HG03432 (cell line): ENCODE measurements around the gene TRPC4AP.
"Not testable (repeated sequence)": the region's sequence is repeated elsewhere in the genome, so short reads cannot be mapped to it uniquely, and the experiment has no call there.

Experiments used
- ATAC-seq: cut with Tn5 transposase; IDR thresholded peaks from one replicate; pipeline ENCODE4 v1.9.1; 2021; ENCODE audit warnings: mild to moderate bottlenecking, moderate library complexity; ENCODE audit not compliant: unreplicated experiment

Gene TRPC4AP

GRCh38 chr20:35060168-35060567 is 32.4 kb downstream of the TRPC4AP start:
- ATAC-seq, result no peak

- ATAC-seq, result no peak
Observed at GRCh38 chr20:35059612-35060011, 33.0 kb downstream of the TRPC4AP start.

GRCh38 chr20:35059110-35059509 is 33.5 kb downstream of the TRPC4AP start:
- no peak for ATAC-seq

GRCh38 chr20:35055445-35056276 is 36.9 kb downstream of the TRPC4AP start:
- ATAC-seq, result no peak

- no peak for ATAC-seq
Observed at GRCh38 chr20:35054814-35055213, 37.8 kb downstream of the TRPC4AP start.

- ATAC-seq, result not testable (repeated sequence)
Observed at GRCh38 chr20:35052616-35053015, 40.0 kb downstream of the TRPC4AP start.

GRCh38 chr20:35049776-35050352 is 42.7 kb downstream of the TRPC4AP start:
- no peak for ATAC-seq

GRCh38 chr20:35048739-35049138 is 43.9 kb downstream of the TRPC4AP start:
- ATAC-seq, result no peak

GRCh38 chr20:35042268-35042667 is 50.3 kb downstream of the TRPC4AP start:
- ATAC-seq, result no peak

- no peak for ATAC-seq
Observed at GRCh38 chr20:35040646-35041045, 52.0 kb downstream of the TRPC4AP start.

GRCh38 chr20:35039846-35040489 is 52.6 kb downstream of the TRPC4AP start:
- no peak for ATAC-seq

GRCh38 chr20:35039146-35039545 is 53.5 kb downstream of the TRPC4AP start:
- no peak for ATAC-seq

- ATAC-seq, result no peak
Observed at GRCh38 chr20:35034145-35034544, 58.5 kb downstream of the TRPC4AP start.

GRCh38 chr20:35030136-35030535 is 62.5 kb downstream of the TRPC4AP start:
- ATAC-seq, result no peak

- ATAC-seq, result no peak
Observed at GRCh38 chr20:35027301-35027700, 65.3 kb downstream of the TRPC4AP start.

GRCh38 chr20:35025116-35025515 is 67.5 kb downstream of the TRPC4AP start:
- no peak for ATAC-seq

- no peak for ATAC-seq
Observed at GRCh38 chr20:35023624-35024023, 69.0 kb downstream of the TRPC4AP start.

GRCh38 chr20:35021831-35022230 is 70.8 kb downstream of the TRPC4AP start:
- ATAC-seq, result no peak

- no peak for ATAC-seq
Observed at GRCh38 chr20:35021063-35021462, 71.5 kb downstream of the TRPC4AP start.

GRCh38 chr20:35020108-35020928 is 72.3 kb downstream of the TRPC4AP start:
- no peak for ATAC-seq
